ENCODE data around the gene SEH1L. TPM values are rescaled to one million over a fixed set of nuclear protein-coding genes. Genes with fewer than 3 reads are reported as not detected.
A peak's percentile ranks its signal among the peaks of the same experiment; 100 is the strongest.
"Not testable (repeated sequence)": the region's sequence is repeated elsewhere in the genome, so short reads cannot be mapped to it uniquely, and the experiment has no call there.

SEH1L gene
- total RNA-seq, 1 experiment from 2014 or later, result 39.5 TPM

DNA sequence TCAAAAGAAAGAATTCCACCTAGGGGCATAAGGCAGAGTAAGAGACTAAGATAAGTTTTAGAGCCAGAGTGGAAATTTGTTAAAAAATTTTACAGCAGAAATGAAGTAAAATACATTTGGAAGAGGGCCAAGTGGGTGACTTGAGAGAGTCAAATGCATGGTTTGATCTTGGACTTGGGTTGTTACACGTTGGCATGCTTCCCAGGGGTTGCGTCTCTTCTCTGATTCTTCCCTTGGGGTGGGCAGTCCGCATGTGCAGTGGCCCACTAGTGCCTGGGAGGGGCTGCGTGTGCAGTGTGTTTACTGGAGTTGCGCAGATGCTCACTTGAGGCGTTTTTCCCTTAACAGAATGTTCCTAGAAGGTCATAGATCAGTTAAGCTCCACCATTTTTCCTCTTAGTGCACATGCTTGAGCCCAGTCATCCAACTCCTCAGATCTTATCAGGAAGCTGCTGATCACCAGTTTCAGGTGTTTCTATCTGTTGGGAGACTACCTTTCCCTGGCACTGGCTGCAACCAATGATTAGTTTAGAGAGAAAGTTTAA, 13.1 kb downstream of the SEH1L start:
- Histone ChIP-seq H3K4me1 (replicated peaks) (no peaks in the 10 kb centered on the region), H3K27ac (no peak overlapping the region), H3K9me3 (replicated peaks) (no peaks in the 10 kb centered on the region; the same call in 1 of the 2 replicates), H3K27me3 (replicated peaks) (no peaks in the 10 kb centered on the region), H3K36me3 (peaks cover 51% of the 10 kb centered on the region), H3K4me3 (no peak overlapping the region)
- no peak for DNase-seq (ENCODE audit: low read depth in 1 of 2, low spot score in 2 of 2)

DNA sequence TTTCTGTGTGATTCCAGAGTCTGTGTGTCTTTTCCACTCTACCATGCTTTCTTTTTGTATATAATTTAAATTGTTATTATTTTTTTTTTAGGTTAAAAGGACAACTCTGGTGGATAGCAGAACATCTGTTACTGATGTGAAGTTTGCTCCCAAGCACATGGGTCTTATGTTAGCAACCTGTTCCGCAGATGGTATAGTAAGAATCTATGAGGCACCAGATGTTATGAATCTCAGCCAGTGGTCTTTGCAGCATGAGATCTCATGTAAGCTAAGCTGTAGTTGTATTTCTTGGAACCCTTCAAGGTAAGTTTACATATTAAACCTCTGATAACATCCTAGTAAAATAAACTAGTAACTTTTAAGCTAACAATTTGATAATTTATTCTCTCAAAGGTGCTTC, 15.3 kb downstream of the SEH1L start:
- Histone ChIP-seq H3K9me3 (replicated peaks) (no peaks in the 10 kb centered on the region; the same call in 1 of the 2 replicates), H3K27ac (no peak overlapping the region), H3K36me3 (peaks cover 56% of the 10 kb centered on the region), H3K4me3 (no peak overlapping the region), H3K4me1 (replicated peaks) (no peaks in the 10 kb centered on the region), H3K27me3 (replicated peaks) (no peaks in the 10 kb centered on the region)
- no peak for DNase-seq (ENCODE audit: low read depth in 1 of 2, low spot score in 2 of 2)

DNA sequence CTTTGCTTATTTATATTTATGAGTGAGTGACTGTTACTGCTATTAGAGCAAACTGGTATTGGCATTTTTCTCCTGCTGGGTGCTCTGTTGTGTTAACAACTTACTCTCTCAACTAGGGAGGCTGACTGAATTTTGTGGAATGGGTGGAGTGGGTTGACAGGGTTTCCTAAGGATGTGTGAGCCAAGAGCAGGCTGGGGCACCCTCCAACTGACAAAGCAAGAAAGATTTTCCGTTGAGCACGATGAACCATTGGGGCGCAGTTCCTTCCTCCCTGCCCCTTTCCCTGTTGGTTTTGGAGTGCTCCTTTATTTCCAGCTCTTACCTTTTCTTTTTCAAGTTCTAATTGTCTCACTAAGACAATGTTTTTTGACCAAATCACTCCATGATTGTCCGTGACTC, 20.3 kb downstream of the SEH1L start:
- H3K4me1 ChIP-seq (replicated peaks), result no peaks in the 10 kb centered on the region
- DNase-seq (ENCODE audit: low read depth in 1 of 2, low spot score in 2 of 2), result no peak

DNA sequence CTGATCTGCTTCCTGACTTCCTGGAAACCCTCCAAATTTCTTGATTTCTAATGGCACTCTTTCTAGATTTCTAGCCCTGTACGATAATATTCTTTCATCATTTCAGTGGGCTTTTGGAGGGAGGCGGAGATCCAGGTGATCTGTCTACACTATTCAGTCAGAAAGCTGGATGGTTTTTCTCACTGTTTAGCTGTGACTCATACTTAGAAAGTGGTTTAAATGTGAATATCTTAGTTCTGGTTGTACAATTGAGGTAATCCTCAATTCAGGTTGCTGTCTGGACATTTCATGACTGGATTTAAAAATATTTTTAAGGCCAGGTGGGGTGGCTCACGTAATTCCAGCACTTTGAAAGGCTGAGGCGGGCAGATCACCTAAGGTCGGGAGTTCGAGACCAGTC, 20.8 kb downstream of the SEH1L start:
- no peaks in the 10 kb centered on the region for H3K9me3 ChIP-seq (replicated peaks)
- no peaks in the 10 kb centered on the region for H3K4me1 ChIP-seq (replicated peaks)
- no peak overlapping the region for H3K4me3 ChIP-seq
- peaks cover 48% of the 10 kb centered on the region for H3K36me3 ChIP-seq
- no peaks in the 10 kb centered on the region for H3K27me3 ChIP-seq (replicated peaks)
- DNase-seq (ENCODE audit: low read depth in 1 of 2, low spot score in 2 of 2), result no peak
- H3K27ac ChIP-seq, result no peak overlapping the region

More for the DNA sequence above, 20.3 kb downstream of the SEH1L start:
- Histone ChIP-seq H3K27me3 (replicated peaks) (no peaks in the 10 kb centered on the region), H3K9me3 (replicated peaks) (no peaks in the 10 kb centered on the region), H3K4me3 (no peak overlapping the region), H3K27ac (no peak overlapping the region), H3K36me3 (peaks cover 51% of the 10 kb centered on the region)

DNA sequence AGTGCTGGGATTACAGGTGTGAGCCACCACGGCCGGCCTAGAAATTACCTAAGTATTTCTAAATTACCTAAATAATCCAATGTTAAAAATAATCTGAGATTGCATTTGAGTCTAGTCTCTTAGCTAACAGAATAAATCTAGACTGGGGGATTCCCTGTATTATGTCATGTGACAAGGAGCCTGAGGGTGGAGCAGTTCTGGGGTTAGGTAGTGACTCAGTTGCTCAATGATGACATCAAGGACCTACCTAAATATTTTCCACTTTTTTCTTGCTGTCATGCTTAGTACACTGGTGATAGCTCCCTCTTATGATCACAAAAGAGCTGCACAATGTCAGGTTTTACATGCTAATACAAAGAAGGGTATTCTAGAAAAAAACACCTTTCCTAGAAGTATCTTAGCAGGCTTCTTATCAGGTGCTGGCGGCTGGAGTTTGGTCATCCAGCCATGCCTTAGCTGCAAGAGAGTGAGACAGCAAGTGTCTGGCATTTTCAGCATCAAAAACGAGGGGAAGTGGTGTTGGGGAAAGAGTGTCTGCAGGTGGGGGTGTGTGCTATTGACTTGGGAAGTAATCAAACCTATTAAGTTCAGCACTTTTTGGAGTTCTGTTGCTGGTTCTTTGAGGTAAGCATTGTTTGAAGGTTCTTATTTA, 25.9 kb downstream of the SEH1L start:
- H3K27me3 ChIP-seq (replicated peaks), result no peaks in the 10 kb centered on the region
- H3K9me3 ChIP-seq (replicated peaks), result no peaks in the 10 kb centered on the region
- H3K27ac ChIP-seq, result no peak overlapping the region
- no peak overlapping the region for H3K4me3 ChIP-seq
- no peaks in the 10 kb centered on the region for H3K4me1 ChIP-seq (replicated peaks)
- peaks cover 42% of the 10 kb centered on the region for H3K36me3 ChIP-seq
- DNase-seq (ENCODE audit: low read depth in 1 of 2, low spot score in 2 of 2), result no peak

DNA sequence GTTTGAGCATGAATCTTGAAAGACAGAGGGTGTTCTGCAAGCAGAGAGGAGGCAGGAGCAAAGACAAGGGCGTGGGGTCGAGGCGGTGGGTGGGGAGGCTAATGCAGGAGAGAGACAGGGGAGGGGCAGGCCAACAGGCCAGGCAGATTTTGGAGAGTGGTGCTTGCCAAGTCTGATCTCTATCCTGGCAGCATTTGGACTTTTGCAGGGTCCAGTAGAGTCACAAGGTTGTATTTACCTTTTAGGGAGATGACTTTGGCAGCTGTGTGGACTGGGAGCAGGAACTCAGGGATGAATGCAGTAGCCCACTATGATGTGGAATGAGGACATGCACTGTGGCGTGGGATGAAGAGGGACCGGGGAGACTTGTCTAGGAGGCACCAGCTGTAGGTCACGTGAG, 27.7 kb downstream of the SEH1L start:
- no peak overlapping the region for H3K27ac ChIP-seq
- no peaks in the 10 kb centered on the region for H3K27me3 ChIP-seq (replicated peaks)

DNA sequence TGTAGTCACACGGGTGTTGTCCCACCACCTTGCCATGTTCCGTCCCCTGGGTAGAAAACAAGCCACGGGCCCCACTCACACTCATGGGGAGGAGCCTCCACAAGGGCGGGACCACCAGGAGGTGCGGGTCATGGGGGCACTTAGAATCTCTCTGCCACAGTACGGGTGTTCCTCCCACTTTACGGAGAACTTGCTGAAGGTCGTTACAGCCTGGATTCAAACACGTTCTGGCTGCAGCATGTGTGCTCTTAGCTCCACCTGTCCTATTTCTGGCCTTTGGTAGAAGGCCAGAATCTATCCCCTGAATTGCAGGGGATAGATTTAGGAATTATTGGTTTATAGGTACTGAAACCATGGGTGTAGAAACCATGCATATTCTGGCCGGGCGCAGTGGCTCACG, 28.5 kb downstream of the SEH1L start:
- DNase-seq (ENCODE audit: low read depth in 1 of 2, low spot score in 2 of 2), result no peak
- H3K9me3 ChIP-seq (replicated peaks), result no peaks in the 10 kb centered on the region
- no peak overlapping the region for H3K27ac ChIP-seq
- no peak overlapping the region for H3K4me3 ChIP-seq
- no peaks in the 10 kb centered on the region for H3K27me3 ChIP-seq (replicated peaks)
- no peaks in the 10 kb centered on the region for H3K4me1 ChIP-seq (replicated peaks)
- peaks cover 41% of the 10 kb centered on the region for H3K36me3 ChIP-seq

More for the DNA sequence above, 27.7 kb downstream of the SEH1L start:
- Histone ChIP-seq H3K9me3 (replicated peaks) (no peaks in the 10 kb centered on the region), H3K4me3 (no peak overlapping the region), H3K4me1 (replicated peaks) (no peaks in the 10 kb centered on the region), H3K36me3 (peaks cover 41% of the 10 kb centered on the region)
- no peak for DNase-seq (ENCODE audit: low read depth in 1 of 2, low spot score in 2 of 2)

DNA sequence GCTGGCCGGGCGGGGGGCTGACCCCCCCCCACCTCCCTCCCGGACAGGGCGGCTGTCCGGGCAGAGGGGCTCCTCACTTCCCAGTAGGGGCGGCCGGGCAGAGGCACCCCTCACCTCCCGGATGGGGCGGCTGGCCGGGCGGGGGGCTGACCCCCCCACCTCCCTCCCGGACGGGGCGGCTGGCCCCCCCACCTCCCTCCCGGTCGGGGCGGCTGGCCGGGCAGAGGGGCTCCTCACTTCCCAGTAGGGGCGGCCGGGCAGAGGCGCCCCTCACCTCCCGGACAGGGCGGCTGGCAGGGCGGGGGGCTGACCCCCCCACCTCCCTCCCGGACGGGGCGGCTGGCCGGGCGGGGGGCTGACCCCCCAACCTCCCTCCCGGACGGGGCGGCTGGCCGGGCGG, 32.3 kb downstream of the SEH1L start:
- H3K4me3 ChIP-seq; H3K4me1 ChIP-seq (replicated peaks); H3K27me3 ChIP-seq (replicated peaks); H3K27ac ChIP-seq; H3K9me3 ChIP-seq (replicated peaks); DNase-seq (ENCODE audit: low read depth in 1 of 2, low spot score in 2 of 2): not testable (repeated sequence)
- peaks cover 37% of the 10 kb centered on the region for H3K36me3 ChIP-seq

DNA sequence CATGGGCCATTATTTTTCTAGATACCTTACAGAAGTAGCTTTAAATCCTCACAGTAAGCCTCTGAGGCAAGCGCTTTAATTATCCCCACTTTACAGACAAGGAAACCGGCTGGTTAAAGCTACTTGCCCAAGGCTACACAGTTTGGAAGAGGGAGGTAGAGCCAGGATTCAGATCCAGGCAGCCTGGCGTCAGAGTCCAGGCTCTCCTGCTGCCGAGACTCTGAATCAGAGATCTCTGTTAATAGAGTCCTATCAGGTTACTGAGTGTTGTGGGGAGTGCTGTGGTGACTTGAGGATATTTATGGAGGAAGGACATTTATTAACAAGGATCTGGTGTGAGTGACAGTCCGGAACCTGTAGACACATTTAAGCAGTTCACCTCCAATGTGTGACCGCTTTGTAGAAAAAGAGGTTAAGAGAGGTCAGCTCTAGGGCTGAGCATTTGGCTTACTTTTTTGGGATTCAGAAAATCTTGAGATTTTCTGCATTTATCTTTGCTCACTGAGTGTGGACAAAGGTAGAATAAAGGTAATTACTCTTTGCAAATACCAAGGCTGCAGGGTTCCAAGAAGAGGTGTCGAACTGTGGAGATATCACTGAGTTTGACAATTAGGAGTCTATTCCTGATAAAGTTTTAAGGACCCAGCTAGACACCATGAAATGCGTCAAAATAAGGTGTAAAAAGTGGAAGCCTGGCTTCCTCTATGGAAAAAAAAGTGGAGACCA, 41.7 kb downstream of the SEH1L start:
- DNase-seq (ENCODE audit: low read depth in 1 of 2, low spot score in 2 of 2), result no peak
- Histone ChIP-seq H3K27me3 (replicated peaks) (no peaks in the 10 kb centered on the region), H3K4me1 (replicated peaks) (peaks cover 17% of the 10 kb centered on the region), H3K27ac (no peak overlapping the region), H3K4me3 (no peak overlapping the region), H3K9me3 (replicated peaks) (no peaks in the 10 kb centered on the region), H3K36me3 (peaks cover 3% of the 10 kb centered on the region; the same call in 1 of the 2 replicates)

DNA sequence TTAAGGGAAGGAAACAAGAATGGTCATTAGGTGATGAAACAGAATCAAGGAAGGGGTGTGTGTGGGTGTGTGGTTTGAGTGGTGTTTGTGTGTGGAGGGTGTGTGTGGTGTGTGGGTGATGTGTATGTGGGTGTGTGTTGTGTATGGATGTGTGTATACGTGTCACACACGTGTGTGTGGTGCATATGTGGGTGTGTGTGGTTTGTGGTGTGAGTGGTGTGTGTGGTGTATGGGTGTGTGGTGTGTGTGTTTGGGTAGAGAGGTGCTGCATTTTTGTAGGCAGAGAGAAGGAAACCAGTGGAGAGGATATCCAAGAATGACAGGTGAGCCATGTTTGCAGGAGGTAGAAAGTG, 42.3 kb downstream of the SEH1L start:
- H3K27ac ChIP-seq, result 0 out of 2 replicates have a peak overlapping the region, but pooled peaks have one; percentile 81
- no peaks in the 10 kb centered on the region for H3K27me3 ChIP-seq (replicated peaks)
- H3K4me1 ChIP-seq (replicated peaks), result peaks cover 17% of the 10 kb centered on the region
- peaks cover 3% of the 10 kb centered on the region; the same call in 1 of the 2 replicates for H3K36me3 ChIP-seq
- peak in 1 of 2 experiments; percentile 6 for DNase-seq (ENCODE audit: low read depth in 1 of 2, low spot score in 2 of 2)
- H3K9me3 ChIP-seq (replicated peaks), result no peaks in the 10 kb centered on the region
- H3K4me3 ChIP-seq, result no peak overlapping the region; the same call in 1 of the 2 replicates

DNA sequence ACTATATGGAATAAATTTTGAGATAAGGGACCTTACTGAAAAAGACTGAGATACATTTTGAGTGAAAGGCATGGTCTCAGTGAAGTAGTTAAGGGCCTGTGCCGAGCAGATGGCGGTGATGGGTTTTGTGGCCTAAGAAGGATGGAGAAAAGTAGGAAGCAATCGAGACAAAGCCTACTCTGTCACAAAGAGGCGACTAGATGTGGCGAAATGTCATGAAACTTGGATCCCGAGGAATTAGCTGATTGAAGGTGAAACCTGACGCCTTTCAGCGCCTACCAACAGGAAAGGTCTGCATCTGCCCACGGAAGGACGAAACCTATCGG, 42.8 kb downstream of the SEH1L start:
- H3K27me3 ChIP-seq (replicated peaks), result no peaks in the 10 kb centered on the region
- peaks cover 3% of the 10 kb centered on the region; the same call in 1 of the 2 replicates for H3K36me3 ChIP-seq
- H3K4me1 ChIP-seq (replicated peaks), result peaks cover 17% of the 10 kb centered on the region
- peak overlapping the region; percentile 80 for H3K4me3 ChIP-seq
- H3K9me3 ChIP-seq (replicated peaks), result no peaks in the 10 kb centered on the region
- peak overlapping the region; percentile 81 for H3K27ac ChIP-seq
- no peak for DNase-seq (ENCODE audit: low read depth in 1 of 2, low spot score in 2 of 2)

DNA sequence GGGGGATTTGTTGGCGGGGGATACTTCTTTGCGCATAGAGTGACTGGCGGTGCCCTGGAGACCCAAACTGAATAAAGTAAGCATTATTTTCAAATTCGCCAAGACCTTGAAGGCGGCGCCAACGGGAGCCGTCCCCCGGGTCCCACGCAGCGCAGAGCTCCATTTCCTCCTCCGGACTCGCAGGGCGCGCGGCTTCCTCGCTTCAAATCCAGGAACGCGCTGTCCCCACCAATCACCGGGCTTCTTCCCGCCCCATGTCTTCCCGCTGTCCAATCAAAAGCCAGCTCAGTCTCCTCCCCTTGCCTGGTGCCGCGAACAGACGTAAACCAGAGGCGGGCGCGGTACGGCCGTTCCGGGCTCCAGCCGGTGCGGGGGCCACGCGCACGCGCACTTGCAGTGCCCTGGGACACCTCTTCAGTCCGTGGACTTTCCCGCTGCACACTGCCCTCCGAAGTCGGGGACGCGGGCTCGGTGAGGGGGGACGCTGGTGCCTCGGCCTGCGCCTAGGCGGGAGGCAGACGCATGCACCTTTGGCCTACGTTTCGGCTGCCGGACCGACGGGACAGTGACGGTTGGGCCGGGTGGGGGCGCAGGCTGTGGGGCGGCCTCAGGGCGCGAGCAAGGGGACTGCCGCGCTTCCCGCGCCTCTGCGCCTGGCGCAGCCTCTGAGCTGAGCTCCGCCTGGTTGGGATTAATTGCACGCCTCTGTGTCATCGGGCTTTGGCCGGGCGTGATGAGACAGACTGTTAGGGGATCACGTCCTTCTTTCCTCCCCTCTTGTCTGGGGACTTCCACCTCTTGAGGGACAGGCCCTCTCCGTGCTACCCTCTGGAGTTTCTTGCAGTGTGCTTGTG, 43.4 kb downstream of the SEH1L start, which contains the start of gene CEP192:
TSS of gene CEP192 (plus strand) at position 396 of the 854 bp plus-strand sequence. CDS start 8,063 bp downstream, outside the sequence.
- DNase-seq (ENCODE audit: low read depth in 1 of 2, low spot score in 2 of 2), result peak; percentile 98 to 99
- Histone ChIP-seq H3K4me3 (peak within 1 kb of the TSS; percentile 80), H3K4me1 (replicated peaks) (peaks cover 17% of the 10 kb centered on the region), H3K27ac (peak within 1 kb of the TSS; percentile 81), H3K9me3 (replicated peaks) (no peaks in the 10 kb centered on the region), H3K36me3 (peaks cover 3% of the 10 kb centered on the region; the same call in 1 of the 2 replicates), H3K27me3 (replicated peaks) (no peaks in the 10 kb centered on the region)

DNA sequence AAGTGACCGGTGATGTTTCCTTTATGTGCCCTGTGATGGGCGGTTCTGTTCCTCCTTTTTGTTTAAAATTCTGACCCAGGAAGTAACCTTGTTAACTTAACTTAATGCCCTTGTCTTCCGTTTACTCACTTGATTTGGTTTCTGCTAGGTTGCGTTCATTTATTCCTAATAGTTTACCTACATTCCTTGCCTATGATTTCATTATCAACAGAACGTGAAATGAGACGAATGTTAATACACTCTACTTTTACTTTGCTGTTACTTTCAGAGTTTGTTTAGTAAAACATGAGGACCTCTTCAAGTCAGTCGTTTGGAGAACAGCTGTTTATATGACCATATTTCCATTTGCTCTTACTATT, 44.0 kb downstream of the SEH1L start:
- no peaks in the 10 kb centered on the region for H3K9me3 ChIP-seq (replicated peaks)
- H3K27ac ChIP-seq, result peak overlapping the region; percentile 81
- peaks cover 17% of the 10 kb centered on the region for H3K4me1 ChIP-seq (replicated peaks)
- H3K36me3 ChIP-seq, result peaks cover 3% of the 10 kb centered on the region; the same call in 1 of the 2 replicates
- H3K4me3 ChIP-seq, result peak overlapping the region; percentile 80
- H3K27me3 ChIP-seq (replicated peaks), result no peaks in the 10 kb centered on the region
- no peak for DNase-seq (ENCODE audit: low read depth in 1 of 2, low spot score in 2 of 2)

All from SJSA1 (cell line).